Stimulated activated CD8-positive, alpha-beta memory T cell treated with anti-CD3 and anti-CD28 coated beads, Interleukin-15, amount 100 ng/mL, for 48 hours (primary cell): ENCODE data around the gene ACER3.

Experiments
- DNase-seq, 2 donors: peaks; one replicate each; pipeline ENCODE4 v3.0.0-alpha.2; 2020; ENCODE audit warnings: low read depth in 2 of 2

The ACER3 gene

GRCh38 chr11:77074205-77074604 is 213.5 kb downstream of the ACER3 start:
- no peak for DNase-seq

GRCh38 chr11:77074626-77075221 is 214.0 kb downstream of the ACER3 start:
- DNase-seq, result no peak

- DNase-seq, result no peak
Observed at GRCh38 chr11:77075425-77075905, 214.7 kb downstream of the ACER3 start.
